GM13977 (cell line): ENCODE results near the gene ULK1.

ENCODE experiments used
- DNase-seq: peaks from one replicate; pipeline ENCODE4 v3.0.0; 2012; ENCODE audit warnings: low spot score
- in situ Hi-C: fragments of 300-500 bp; cut with MboI; formaldehyde crosslinking; loops from one replicate; pipeline ENCODE4 v1.12.0; 2022; ENCODE audit warnings: low sequenced_read_pairs, low pct_unique_long_range_greater_than_20kb, mixed read lengths, inconsistent platforms; ENCODE audit not compliant: unreplicated experiment
- TF ChIP-seq, protein P1 (sequence below): IDR thresholded peaks from 2 replicates; pipeline ENCODE4 v1.5.1; 2012; ENCODE audit warnings: mild to moderate bottlenecking, control low read depth; ENCODE audit not compliant: insufficient read depth; ENCODE audit errors: extremely low read depth, missing control alignments

The ULK1 gene

DNA sequence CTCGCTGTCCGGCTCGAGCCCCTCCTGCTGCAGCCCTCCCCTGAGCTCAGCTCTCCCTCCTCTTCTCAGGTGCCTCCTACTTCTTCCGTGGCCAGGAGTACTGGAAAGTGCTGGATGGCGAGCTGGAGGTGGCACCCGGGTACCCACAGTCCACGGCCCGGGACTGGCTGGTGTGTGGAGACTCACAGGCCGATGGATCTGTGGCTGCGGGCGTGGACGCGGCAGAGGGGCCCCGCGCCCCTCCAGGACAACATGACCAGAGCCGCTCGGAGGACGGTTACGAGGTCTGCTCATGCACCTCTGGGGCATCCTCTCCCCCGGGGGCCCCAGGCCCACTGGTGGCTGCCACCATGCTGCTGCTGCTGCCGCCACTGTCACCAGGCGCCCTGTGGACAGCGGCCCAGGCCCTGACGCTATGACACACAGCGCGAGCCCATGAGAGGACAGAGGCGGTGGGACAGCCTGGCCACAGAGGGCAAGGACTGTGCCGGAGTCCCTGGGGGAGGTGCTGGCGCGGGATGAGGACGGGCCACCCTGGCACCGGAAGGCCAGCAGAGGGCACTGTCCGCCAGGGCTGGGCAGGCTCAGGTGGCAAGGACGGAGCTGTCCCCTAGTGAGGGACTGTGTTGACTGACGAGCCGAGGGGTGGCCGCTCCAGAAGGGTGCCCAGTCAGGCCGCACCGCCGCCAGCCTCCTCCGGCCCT lies 43.4 kb upstream of the ULK1 start:
- DNase-seq: no peak
- TF ChIP-seq, protein P1, sequence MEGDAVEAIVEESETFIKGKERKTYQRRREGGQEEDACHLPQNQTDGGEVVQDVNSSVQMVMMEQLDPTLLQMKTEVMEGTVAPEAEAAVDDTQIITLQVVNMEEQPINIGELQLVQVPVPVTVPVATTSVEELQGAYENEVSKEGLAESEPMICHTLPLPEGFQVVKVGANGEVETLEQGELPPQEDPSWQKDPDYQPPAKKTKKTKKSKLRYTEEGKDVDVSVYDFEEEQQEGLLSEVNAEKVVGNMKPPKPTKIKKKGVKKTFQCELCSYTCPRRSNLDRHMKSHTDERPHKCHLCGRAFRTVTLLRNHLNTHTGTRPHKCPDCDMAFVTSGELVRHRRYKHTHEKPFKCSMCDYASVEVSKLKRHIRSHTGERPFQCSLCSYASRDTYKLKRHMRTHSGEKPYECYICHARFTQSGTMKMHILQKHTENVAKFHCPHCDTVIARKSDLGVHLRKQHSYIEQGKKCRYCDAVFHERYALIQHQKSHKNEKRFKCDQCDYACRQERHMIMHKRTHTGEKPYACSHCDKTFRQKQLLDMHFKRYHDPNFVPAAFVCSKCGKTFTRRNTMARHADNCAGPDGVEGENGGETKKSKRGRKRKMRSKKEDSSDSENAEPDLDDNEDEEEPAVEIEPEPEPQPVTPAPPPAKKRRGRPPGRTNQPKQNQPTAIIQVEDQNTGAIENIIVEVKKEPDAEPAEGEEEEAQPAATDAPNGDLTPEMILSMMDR: no peak
- in situ Hi-C loops: no loop called here

DNA sequence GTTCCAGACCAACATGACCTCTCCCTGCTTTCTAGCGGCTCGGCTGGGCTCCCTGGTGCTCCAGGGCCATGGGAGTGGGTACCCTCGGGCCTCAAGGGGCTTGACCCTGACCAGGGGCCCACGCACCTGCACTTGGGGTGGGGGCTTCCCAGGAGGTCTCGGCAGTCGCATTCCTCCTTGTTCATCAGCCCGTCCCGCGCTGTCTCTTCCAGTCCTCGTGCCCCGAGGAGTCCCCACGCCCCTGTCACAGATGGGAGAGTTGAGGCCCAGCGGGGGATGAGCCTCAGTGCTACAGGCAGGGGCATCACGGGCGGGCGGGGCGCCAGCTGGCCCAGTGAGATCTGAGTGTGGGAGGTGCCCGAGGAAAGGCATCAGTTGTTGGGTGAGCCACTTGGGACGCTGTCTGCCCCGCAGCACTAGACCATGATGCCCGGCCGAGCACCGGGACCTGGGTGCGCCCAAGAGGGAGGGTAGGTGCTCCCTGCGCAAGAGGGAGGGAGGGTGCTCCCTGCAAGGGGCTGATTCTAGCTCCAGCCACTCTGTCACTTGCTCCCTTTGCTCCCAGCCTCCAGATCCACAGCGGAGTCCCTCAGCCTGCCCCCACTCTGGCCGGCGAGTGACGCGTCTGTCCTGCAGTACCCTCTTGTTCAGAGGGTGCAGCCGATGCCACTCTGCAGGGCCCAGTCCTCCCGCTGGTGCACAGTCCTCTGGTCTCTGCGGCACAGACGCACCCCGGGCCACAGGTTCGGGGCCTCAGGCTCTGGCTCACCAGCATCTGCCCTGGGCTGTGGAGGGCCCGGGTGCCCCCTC lies 42.5 kb upstream of the ULK1 start:
- DNase-seq: no peak
- in situ Hi-C loops: no loop called here
- TF ChIP-seq, protein P1: no peak

DNA sequence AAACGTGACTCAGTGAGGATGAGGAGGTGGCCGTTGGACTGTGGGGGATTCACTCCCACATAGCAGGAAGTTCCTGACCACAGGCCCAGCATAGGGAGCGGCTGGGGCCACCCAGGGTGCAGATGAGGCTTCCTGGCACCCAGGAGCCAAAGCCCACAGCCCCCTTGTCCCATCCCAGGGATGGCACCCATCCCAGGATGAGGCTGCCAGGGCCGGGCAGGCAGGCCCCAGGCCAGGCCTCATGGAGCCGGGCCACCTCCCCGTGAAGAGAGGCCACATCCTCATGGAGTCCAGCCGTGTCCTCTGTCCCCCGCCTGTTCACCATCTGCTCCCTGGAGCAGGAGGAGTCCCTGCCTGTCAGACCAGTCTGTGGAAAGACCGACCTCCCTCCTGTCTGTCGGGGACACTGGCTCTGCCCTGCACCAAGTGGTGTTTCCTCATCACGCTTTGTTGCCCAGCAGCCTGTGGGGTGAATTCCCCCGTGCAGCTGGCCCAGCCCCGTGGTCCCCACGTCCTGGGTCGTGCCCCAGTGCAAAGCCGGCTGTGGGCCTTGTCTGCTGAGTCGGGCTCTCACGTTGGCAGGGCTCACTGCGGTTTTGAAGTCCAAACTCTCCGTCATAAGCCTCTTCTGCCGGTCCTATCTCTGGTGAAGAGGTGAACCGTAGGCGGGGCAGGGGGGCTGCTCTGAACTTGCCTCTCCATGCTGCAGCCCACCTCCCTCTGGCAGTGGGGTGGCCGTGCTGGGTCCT lies 41.7 kb upstream of the ULK1 start:
- in situ Hi-C loops: no loop called here
- TF ChIP-seq, protein P1: no peak
- no peak for DNase-seq

DNA sequence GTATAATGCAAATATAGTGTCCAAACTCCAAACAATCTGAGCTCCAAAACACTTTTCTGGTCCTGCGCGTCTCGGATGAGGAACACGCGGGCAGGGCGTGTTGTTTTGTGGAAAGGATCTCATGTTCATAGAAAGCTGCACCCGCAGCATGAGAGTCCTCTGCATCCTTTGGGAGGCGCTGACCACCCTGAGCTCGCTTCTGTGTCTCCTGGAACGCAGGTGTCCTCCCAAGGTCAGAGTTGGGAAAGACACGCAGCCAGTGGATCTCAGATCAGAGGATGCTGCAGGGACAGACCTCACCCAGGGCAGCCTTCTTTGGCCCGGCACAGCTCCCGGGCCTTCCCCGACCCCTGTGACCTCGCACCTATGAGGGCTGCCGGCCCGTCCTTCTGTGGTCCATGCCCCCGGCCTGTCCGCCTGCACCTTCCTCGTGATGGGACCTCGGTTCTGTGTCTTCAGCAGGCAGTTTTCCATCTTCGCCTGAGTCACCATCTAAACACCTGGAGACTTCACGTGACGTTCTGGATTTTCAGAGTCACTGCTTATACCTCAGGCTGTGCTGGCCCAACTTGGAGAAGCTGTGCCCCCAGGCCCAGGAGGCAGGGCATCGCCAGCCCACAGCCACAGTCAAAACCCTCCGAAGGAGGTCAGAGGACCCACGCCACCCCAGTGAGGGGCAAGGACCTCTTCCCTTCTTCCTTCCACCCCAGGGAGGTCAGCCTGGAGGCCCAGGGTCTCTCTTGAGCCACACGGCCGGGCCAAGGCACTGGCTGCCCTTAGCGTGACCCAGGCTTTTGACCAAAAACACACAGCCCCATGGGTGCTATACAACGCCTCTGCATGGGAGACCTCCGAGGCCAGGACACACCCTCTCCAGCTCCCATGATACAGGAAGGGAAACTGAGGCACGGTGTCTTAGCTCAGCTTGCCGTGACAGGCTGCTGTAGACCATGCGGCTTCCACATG lies 40.3 kb upstream of the ULK1 start:
- TF ChIP-seq, protein P1: no peak
- no peak for DNase-seq
- in situ Hi-C loops: no loop called here

DNA sequence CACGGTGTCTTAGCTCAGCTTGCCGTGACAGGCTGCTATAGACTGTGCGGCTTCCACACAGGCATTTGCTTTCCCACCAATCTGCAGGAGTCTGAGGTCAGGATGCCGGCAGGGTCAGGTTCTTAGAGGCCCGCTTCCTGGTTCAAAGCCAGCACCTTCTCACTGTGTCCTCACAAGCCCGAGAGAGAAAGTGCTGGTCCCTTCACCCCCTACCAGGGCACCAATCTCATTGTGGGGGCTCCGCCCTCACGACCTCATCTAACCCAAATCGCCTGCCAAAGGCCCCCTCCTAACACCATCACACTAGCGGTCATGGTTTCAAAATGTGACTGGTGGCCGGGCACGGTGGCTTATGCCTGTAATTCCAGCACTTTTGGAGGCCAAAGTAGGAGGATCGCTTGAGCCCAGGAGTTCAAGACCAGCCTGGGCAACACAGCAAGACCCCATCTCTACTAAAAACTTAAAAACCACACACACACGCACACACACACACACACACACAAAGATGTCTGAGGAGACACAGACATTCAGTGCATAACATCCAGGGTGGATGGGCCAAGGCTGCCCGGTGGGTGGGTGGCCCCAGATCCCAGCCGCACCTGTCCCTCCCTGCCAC lies 39.5 kb upstream of the ULK1 start:
- TF ChIP-seq, protein P1: no peak
- no peak for DNase-seq
- in situ Hi-C loops: no loop called here
